ENCODE data around the gene ACE.

GRCh38 chr17:63450551-63450950 lies 26.3 kb upstream of the ACE start:
- no peak for TF ChIP-seq POLR2A (IDR thresholded peaks at IDR 0.05)
- no peak for TF ChIP-seq CTCF (IDR thresholded peaks at IDR 0.05)
- TF ChIP-seq POLR2AphosphoS5 (IDR thresholded peaks at IDR 0.05), result no peak

Data from breast epithelium (tissue), 3 donors.